Lower leg skin (tissue), 4 donors: ENCODE data around the gene SLC22A4. TPM values are rescaled to one million over a fixed set of nuclear protein-coding genes. Genes with fewer than 3 reads are reported as not detected.

Experiments
- DNase-seq, 2 donors: peaks; one replicate each; pipeline ENCODE4 v3.0.0-alpha.2; 2019; ENCODE audit warnings: low spot score in 2 of 2
- H3K4me3 ChIP-seq: fragments of 200-600 bp; sonication (generic); 2 replicates; pipeline ENCODE4 v1.5.1; 2017; ENCODE audit warnings: mild to moderate bottlenecking, low read depth; ENCODE audit not compliant: poor library complexity, severe bottlenecking
- CTCF ChIP-seq, 3 donors: fragments of 450-650 bp; IDR thresholded peaks; one replicate each; pipeline ENCODE4 v1.5.1; 2016; ENCODE audit warnings: antibody characterized with exemption in 3 of 3, mild to moderate bottlenecking in 3 of 3, moderate library complexity in 2 of 3
- POLR2A ChIP-seq, 2 donors: fragments of 450-650 bp; IDR thresholded peaks; one replicate each; pipeline ENCODE4 v1.6.1; 2016 to 2017; ENCODE audit warnings: antibody characterized with exemption in 2 of 2, mild to moderate bottlenecking in 1 of 2, moderate library complexity in 1 of 2
- WGBS, 2 donors: methylation state at CpG; one replicate each; pipeline ENCODE4 v1.1.5; 2018; 5-methylcytosine and 5-hydroxymethylcytosine counted together
- intact Hi-C: fragments of 100-400 bp; cut with DNase I; formaldehyde crosslinking; loops from one replicate; pipeline ENCODE4 v1.15.0; 2023; ENCODE audit warnings: low total_unique reads
- total RNA-seq, 4 donors: library from RNA; depleted of rRNA; stranded (reverse); fragments of >200 nt; gene quantifications; one replicate each; pipeline ENCODE4 v1.1.0, GENCODE V29; 2016

The SLC22A4 gene
- total RNA-seq, 4 donors from 2014 or later, result 0.27 to 1.8 (median 1.8) TPM

- DNase-seq, result peak in 1 of 2 donors; percentile 89
- no peak overlapping the region for H3K4me3 ChIP-seq
- 32 to 62% methylated on average over 6 of the region's 6 CpGs for WGBS, 2 donors
- intact Hi-C loops, result no loop called here
- TF ChIP-seq CTCF (IDR thresholded peaks at IDR 0.05) (no peak), POLR2A (IDR thresholded peaks at IDR 0.05) (no peak)
Measured at GRCh38 chr5:132260714-132261551, 33.3 kb upstream of the SLC22A4 start.

DNA sequence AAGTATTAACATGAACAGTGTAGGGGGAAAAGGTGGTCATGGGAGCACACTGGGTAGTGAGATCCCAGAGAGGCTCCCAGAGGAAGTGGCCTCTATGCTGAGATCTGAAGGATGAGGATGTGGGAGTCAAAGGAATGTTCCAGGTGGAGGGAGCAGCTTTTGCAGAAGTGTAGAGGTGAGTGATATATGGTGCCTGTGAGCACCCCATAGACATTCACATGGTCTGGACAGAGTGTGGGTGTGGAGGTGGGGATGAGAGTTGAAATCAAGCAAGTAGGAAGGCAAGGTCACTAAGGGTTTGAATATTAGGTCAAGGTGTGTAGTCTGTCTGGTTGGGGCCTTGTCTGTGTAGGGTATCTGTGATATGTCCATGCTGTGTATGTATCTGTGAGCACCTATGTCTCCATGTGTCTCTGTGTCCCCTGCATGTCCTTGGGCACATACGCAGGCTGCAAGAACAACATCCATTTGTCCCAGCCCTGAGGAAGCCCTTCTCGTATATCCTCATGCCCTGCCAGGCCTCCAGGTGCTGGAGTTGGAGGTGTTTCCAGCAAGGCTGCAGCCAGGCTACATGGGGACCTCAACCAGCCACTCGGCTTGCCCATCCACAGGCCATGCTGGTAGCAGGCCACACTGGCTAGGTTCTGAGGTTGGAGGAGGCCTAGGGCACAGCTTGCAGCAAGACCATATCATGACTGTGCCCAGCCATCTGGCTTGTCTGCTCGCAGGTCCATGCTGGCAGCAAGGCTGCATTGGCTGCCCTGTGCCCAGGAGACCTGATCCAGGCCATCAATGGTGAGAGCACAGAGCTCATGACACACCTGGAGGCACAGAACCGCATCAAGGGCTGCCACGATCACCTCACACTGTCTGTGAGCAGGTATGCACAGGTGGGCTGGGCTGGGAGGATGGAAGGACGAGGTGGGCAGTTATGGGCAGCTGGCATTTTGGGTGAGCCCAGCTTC lies 32.0 kb upstream of the SLC22A4 start:
- intact Hi-C loops, result no loop called here
- no peak overlapping the region for H3K4me3 ChIP-seq
- TF ChIP-seq POLR2A (IDR thresholded peaks at IDR 0.05), result no peak
- TF ChIP-seq CTCF (IDR thresholded peaks at IDR 0.05), result no peak
- 78 to 79% methylated on average over 6 to 7 of the region's 7 CpGs for WGBS, 2 donors
- DNase-seq, result peak; percentile 10 to 82

- H3K4me3 ChIP-seq, result no peak overlapping the region
- TF ChIP-seq POLR2A (IDR thresholded peaks at IDR 0.05), result no peak
- no peak for TF ChIP-seq CTCF (IDR thresholded peaks at IDR 0.05)
- DNase-seq, result no peak
- intact Hi-C loops, result no loop called here
- 92 to 100% methylated on average over 2 of the region's 2 CpGs for WGBS, 2 donors
Measured at GRCh38 chr5:132262882-132263547, 31.2 kb upstream of the SLC22A4 start.

GRCh38 chr5:132263548-132264261 lies 30.5 kb upstream of the SLC22A4 start:
- 63 to 66% methylated on average over 7 of the region's 7 CpGs for WGBS, 2 donors
- H3K4me3 ChIP-seq, result no peak overlapping the region
- TF ChIP-seq POLR2A (IDR thresholded peaks at IDR 0.05), result no peak
- TF ChIP-seq CTCF (IDR thresholded peaks at IDR 0.05), result no peak
- peak; percentile 14 to 84 for DNase-seq
- intact Hi-C loops, result no loop called here
